ENCODE data around the gene INPP5J.

- TF ChIP-seq FOXM1 (IDR thresholded peaks at IDR 0.05; ENCODE audit: borderline replicate concordance): no peak
- no peak for TF ChIP-seq SP1 (IDR thresholded peaks at IDR 0.05)
- no peak for TF ChIP-seq SUZ12 (IDR thresholded peaks at IDR 0.05)
These were observed 21.8 kb upstream of the INPP5J start for GRCh38 chr22:31100762-31101525.

Measured in HEK293T (cell line).